Lung microvascular endothelial cell (primary cell): ENCODE data around the gene SRSF5. TPM values are rescaled to one million over a fixed set of nuclear protein-coding genes. Genes with fewer than 3 reads are reported as not detected.
"Not testable (repeated sequence)": the region's sequence is repeated elsewhere in the genome, so short reads cannot be mapped to it uniquely, and the experiment has no call there.

Experiments
- DNase-seq, 2 donors: peaks; one replicate each; pipeline versions ENCODE4 v3.0.0 to v3.0.0-alpha.2; 2010; ENCODE audit warnings: low read depth in 2 of 2
- total RNA-seq: library from RNA; depleted of rRNA; stranded (reverse); fragments of >200 nt; gene quantifications from 2 replicates; pipeline ENCODE4 v1.2.1, GENCODE V29; 2014

Gene SRSF5
- total RNA-seq, 1 donor from 2014 or later: 117 TPM

- no peak for DNase-seq
Observed at GRCh38 chr14:69807192-69807591, 40.2 kb downstream of the SRSF5 start.

- DNase-seq: no peak
Observed at GRCh38 chr14:69808919-69809808, 42.2 kb downstream of the SRSF5 start.

- no peak for DNase-seq
Observed at GRCh38 chr14:69811227-69811867, 44.4 kb downstream of the SRSF5 start.

- no peak for DNase-seq
Observed at GRCh38 chr14:69811868-69812252, 44.9 kb downstream of the SRSF5 start.

DNA sequence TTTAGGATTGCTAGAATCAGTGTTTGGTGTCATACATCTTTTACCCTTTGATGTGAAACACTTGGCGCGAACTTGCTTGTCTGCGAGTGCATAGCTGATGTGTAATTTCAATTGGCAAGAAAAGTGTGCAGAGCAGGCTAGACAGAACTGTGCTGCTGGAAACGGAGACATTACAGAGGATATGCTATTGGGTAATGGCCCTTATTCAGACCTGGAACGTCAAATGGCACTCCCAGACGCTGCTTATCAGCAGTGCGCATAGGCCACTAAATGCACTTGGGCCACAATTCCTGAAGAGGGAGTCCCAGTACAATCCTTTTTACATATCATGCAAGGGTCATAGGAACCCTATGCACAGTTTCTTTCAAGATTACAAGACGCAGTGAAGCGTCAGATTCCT, 45.8 kb downstream of the SRSF5 start:
- no peak for DNase-seq

DNA sequence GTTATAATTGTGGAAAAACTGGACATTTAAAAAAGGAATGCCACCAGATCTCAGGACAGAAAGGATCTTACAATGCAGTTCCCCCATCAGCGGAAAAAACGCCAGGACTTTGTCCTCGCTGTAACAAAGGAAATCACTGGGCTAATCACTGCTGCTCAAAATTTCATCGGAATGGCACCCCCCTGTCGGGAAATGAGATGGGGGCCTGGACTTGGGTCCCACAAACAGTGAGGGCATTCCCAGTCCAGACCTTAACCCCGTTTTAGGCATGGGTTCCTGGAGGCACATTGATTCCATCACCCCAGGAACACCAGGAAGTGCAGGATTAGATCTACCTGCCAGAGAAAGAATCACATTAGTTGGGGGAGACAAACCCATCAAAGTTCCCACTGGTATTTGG, 46.4 kb downstream of the SRSF5 start:
- DNase-seq: not testable (repeated sequence)

DNA sequence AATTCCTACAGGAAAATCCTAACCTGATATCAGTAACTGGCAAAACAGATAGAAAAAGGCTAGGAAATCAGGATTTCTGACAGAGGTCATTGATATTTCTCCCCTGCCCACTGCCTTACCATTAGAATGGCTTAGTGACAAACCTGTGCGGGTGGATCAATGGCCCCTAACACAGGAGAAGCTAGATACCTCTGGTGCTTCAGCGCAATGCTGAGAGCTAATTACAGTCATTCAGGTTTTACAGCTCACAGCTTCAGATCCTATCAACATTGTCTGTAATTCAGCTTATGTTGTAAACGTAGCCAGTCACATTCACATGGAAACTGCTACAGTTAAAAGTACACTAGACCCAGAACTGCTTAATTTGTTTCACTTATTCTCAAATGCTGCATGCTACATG, 47.5 kb downstream of the SRSF5 start:
- no peak for DNase-seq

DNA sequence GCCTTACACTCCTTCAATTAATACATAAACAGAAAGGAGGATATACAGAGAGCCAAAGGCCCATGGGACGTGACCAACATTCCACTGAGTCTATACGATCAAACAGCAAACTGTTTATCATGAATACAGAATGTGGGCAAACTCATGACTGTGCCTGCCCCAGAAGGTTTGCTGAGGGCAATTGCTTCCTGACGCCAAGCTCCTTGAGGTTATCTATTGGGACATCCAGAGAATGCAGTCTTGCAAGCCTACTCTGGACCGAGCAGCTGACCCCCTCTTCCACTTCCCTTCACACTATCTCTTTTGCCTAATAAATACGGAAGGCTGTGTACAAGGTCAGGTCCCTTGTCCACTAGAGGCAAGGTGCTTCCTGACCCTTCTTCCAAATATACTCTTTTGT, 48.6 kb downstream of the SRSF5 start:
- no peak for DNase-seq

GRCh38 chr14:69816216-69816615, 49.3 kb downstream of the SRSF5 start:
- DNase-seq: no peak

GRCh38 chr14:69818758-69819191, 51.8 kb downstream of the SRSF5 start:
- peak; percentile 66 to 73 for DNase-seq

- peak in 1 of 2 donors; percentile 17 for DNase-seq
Observed at GRCh38 chr14:69819607-69820006, 52.7 kb downstream of the SRSF5 start.

DNA sequence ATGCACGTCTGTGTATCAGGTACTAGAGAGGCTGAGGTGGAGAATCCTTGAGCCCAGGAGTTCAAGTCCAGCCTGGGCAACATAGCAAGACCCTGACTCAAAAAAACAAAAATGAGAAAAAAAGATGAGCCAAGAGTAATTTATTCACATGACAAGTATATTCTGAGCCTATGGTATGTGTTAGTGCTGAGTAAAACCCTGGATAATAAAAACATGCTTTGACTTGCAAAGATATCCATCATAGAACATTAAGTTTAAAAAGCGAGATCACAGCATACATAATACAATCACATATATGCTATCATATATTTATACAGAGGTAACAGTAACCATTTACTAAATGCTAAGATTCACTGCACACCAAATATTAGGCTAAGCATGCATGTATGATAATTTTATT, 54.0 kb downstream of the SRSF5 start:
- no peak for DNase-seq

Other genes starting within 250 kb of the SRSF5 start
- not detected in 2 replicates for gene CCDC177, start 192.3 kb upstream of the SRSF5 start, total RNA-seq
- 8.1 and 11.3 TPM in 2 replicates for gene SUSD6, start 155.5 kb upstream of the SRSF5 start, total RNA-seq
- not detected in 2 replicates for gene SLC10A1, start 30.1 kb downstream of the SRSF5 start, total RNA-seq
- 0.87 and 5.2 TPM in 2 replicates for gene SMOC1, start 112.3 kb downstream of the SRSF5 start, total RNA-seq